ENCODE measurements around the gene QSOX1. TPM values are rescaled to one million over a fixed set of nuclear protein-coding genes. Genes with fewer than 3 reads are reported as not detected.

QSOX1 gene
- total and polyA plus RNA-seq, 2 of the 4 experiments (the other 2 are of a cell fraction): 102 to 791 TPM

DNA sequence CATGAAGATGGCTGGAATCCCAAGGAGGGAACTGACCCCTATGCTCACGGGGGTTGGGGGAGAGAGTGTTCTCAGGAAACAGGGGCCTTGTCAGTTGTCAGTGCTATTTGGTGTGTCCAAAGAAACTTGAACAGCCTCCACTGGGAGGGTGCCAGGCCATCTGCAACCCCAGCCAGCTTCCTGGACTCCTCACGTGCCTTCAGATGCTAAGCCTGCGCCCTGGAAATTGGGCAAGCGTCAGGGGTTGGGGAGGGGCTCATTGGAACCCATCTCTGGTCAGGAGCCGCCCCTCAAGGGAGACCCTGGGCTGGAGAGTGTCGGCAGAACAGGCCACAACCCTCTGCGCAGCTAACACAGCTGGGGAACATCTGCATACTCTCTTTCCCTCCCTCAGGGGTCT, 62.3 kb downstream of the QSOX1 start:
- H2BK20ac ChIP-seq (ENCODE audit: low read depth, low read length): no peak overlapping the region
- H4K20me1 ChIP-seq (ENCODE audit: insufficient read depth, low read length): no peaks in the 10 kb centered on the region
- H3K23ac ChIP-seq (ENCODE audit: low read depth, low read length): no peak overlapping the region
- no peak overlapping the region for H2BK15ac ChIP-seq (ENCODE audit: low read depth, low read length)
- no peak overlapping the region for H3K14ac ChIP-seq (replicated peaks; ENCODE audit: low read depth, low read length)
- 60% methylated on average over 1 of the region's 7 CpGs; no CpG with 5 or more reads in 1 of the 2 experiments for WGBS, 2 experiments (ENCODE audit: extremely low coverage in 2 of 2, insufficient read length in 1 of 2)
- no peaks in the 10 kb centered on the region for H3K79me1 ChIP-seq (ENCODE audit: low read depth in 1 of 2, low read length in 2 of 2)
- H3K36me3 ChIP-seq (ENCODE audit: control insufficient read depth, insufficient read depth, low read length): no peaks in the 10 kb centered on the region
- no peak overlapping the region for H2AK9ac ChIP-seq (replicated peaks; ENCODE audit: low read depth, low read length, poor library complexity)
- no peak overlapping the region for H3K27ac ChIP-seq (ENCODE audit: insufficient read depth, low read length)
- H3K27me3 ChIP-seq (ENCODE audit: control insufficient read depth, insufficient read depth, low read length): peaks cover 22% of the 10 kb centered on the region
- TF ChIP-seq MAFK (IDR thresholded peaks at IDR 0.05; ENCODE audit: low read depth, low read length): no peak
- no peak for TF ChIP-seq RAD21 (IDR thresholded peaks at IDR 0.05; ENCODE audit: low read length)
- TF ChIP-seq FOS (IDR thresholded peaks at IDR 0.05; ENCODE audit: low read depth, low read length): no peak
- no peak for TF ChIP-seq CEBPB (IDR thresholded peaks at IDR 0.05; ENCODE audit: low read depth, low read length)
- TF ChIP-seq, protein P1, sequence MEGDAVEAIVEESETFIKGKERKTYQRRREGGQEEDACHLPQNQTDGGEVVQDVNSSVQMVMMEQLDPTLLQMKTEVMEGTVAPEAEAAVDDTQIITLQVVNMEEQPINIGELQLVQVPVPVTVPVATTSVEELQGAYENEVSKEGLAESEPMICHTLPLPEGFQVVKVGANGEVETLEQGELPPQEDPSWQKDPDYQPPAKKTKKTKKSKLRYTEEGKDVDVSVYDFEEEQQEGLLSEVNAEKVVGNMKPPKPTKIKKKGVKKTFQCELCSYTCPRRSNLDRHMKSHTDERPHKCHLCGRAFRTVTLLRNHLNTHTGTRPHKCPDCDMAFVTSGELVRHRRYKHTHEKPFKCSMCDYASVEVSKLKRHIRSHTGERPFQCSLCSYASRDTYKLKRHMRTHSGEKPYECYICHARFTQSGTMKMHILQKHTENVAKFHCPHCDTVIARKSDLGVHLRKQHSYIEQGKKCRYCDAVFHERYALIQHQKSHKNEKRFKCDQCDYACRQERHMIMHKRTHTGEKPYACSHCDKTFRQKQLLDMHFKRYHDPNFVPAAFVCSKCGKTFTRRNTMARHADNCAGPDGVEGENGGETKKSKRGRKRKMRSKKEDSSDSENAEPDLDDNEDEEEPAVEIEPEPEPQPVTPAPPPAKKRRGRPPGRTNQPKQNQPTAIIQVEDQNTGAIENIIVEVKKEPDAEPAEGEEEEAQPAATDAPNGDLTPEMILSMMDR (conservative IDR thresholded peaks at IDR 0.05; ENCODE audit: low read depth, low read length): no peak
- no peak for TF ChIP-seq BHLHE40 (IDR thresholded peaks at IDR 0.05; ENCODE audit: low read depth, low read length)
- TF ChIP-seq, protein P2, sequence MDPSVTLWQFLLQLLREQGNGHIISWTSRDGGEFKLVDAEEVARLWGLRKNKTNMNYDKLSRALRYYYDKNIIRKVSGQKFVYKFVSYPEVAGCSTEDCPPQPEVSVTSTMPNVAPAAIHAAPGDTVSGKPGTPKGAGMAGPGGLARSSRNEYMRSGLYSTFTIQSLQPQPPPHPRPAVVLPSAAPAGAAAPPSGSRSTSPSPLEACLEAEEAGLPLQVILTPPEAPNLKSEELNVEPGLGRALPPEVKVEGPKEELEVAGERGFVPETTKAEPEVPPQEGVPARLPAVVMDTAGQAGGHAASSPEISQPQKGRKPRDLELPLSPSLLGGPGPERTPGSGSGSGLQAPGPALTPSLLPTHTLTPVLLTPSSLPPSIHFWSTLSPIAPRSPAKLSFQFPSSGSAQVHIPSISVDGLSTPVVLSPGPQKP (IDR thresholded peaks at IDR 0.05; ENCODE audit: borderline replicate concordance, low read depth, low read length): no peak
- intact Hi-C loops (cut with micrococcal nuclease) (no loop called here), dilution Hi-C loops (cut with HindIII; ENCODE audit: low sequenced_read_pairs, unreplicated experiment) (no loop called here), in situ Hi-C loops (cut with MboI; ENCODE audit: low sequenced_read_pairs) (no loop called here)
- H4K91ac ChIP-seq (ENCODE audit: insufficient read depth, low read depth, low read length): no peak overlapping the region
- no peak overlapping the region for H3K4me2 ChIP-seq (ENCODE audit: low read depth, low read length)
- no peak overlapping the region for H2AK5ac ChIP-seq (ENCODE audit: low read depth, low read length)
- ChIA-PET CTCF (no interaction called here), POLR2A (ENCODE audit: unreplicated experiment) (no interaction called here)
- no TSS peak for BruUV-seq (replicated peaks)
- H4K8ac ChIP-seq (ENCODE audit: low read depth in 2 of 2, low read length in 2 of 2): no peak overlapping the region
- no peak overlapping the region for H2BK120ac ChIP-seq (ENCODE audit: low read depth, low read length)
- no peak overlapping the region for H3K18ac ChIP-seq (ENCODE audit: low read depth, low read length)
- H3K4me1 ChIP-seq (ENCODE audit: control insufficient read depth, insufficient read depth, low read length): peaks cover 2% of the 10 kb centered on the region; the same call in 1 of the 2 replicates
- no peak for ATAC-seq (ENCODE audit: low read depth)
- H3K56ac ChIP-seq (ENCODE audit: extremely low read depth, insufficient read depth, low read length): no peak overlapping the region
- no peak overlapping the region for H3K9ac ChIP-seq (ENCODE audit: low read depth, low read length)
- no peaks in the 10 kb centered on the region for H3K9me3 ChIP-seq (ENCODE audit: control insufficient read depth, insufficient read depth, low read length)
- H2AFZ ChIP-seq (replicated peaks; ENCODE audit: low read length, poor library complexity): no peak overlapping the region
- no peak overlapping the region for H2BK5ac ChIP-seq (ENCODE audit: low read depth, low read length, poor library complexity, severe bottlenecking)
- no peak overlapping the region for H3K4ac ChIP-seq (ENCODE audit: low read depth, low read length)
- no peaks in the 10 kb centered on the region for H3K9me1 ChIP-seq (ENCODE audit: insufficient read depth, low read length)
- no peak overlapping the region for H3K4me3 ChIP-seq (ENCODE audit: insufficient read depth, low read depth, low read length)
- no peak for DNase-seq
- H4K5ac ChIP-seq (ENCODE audit: low read depth, low read length): no peak overlapping the region
